ENCODE results near the gene CD300H.

DNA sequence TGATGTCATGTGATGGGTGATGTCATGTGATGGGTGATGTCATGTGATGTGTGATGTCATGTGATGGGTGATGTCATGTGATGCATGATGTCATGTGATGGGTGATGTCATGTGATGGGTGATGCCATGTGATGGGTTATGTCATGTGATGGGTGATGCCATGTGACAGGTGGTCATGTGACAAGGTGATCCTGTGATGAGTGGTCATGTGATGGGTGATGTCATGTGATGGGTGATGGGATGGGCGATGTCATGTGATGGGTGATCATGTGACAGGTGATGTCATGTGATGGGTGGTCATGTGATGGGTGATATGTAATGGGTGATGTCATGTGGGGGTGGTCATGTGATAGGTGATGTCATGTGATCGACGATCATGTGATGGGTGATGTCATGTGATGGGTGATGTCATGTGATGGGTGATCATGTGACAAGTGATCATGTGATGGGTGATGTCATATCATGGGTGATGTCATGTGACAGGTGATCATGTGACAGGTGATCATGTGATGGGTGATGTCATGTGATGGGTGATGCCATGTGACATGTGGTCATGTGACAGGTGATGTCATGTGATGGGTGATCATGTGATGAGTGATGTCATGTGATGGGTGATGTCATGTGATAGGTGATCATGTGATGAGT lies 53.2 kb downstream of the CD300H start:
- TF ChIP-seq, protein P1, sequence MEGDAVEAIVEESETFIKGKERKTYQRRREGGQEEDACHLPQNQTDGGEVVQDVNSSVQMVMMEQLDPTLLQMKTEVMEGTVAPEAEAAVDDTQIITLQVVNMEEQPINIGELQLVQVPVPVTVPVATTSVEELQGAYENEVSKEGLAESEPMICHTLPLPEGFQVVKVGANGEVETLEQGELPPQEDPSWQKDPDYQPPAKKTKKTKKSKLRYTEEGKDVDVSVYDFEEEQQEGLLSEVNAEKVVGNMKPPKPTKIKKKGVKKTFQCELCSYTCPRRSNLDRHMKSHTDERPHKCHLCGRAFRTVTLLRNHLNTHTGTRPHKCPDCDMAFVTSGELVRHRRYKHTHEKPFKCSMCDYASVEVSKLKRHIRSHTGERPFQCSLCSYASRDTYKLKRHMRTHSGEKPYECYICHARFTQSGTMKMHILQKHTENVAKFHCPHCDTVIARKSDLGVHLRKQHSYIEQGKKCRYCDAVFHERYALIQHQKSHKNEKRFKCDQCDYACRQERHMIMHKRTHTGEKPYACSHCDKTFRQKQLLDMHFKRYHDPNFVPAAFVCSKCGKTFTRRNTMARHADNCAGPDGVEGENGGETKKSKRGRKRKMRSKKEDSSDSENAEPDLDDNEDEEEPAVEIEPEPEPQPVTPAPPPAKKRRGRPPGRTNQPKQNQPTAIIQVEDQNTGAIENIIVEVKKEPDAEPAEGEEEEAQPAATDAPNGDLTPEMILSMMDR (IDR thresholded peaks at IDR 0.05) = no peak
- TF ChIP-seq POLR2A (IDR thresholded peaks at IDR 0.05) = no peak
